OCI-LY1 (cell line): Measurements from ENCODE around the gene EPS8L3.

Experiments
- H2AFZ ChIP-seq: fragments of 200-600 bp; sonication (generic), shearing (Covaris generic); 2 replicates; pipeline ENCODE4 v1.6.0; 2014; ENCODE audit warnings: antibody characterized with exemption, mild to moderate bottlenecking, low read length
- H3F3A ChIP-seq: fragments of 200-600 bp; sonication (generic), shearing (Covaris generic); 2 replicates; pipeline ENCODE4 v1.6.0; 2014; ENCODE audit warnings: mild to moderate bottlenecking, antibody characterized with exemption, low read length, moderate library complexity; ENCODE audit not compliant: insufficient read depth
- H3K27ac ChIP-seq: fragments of 200-600 bp; sonication (generic); 2 replicates; pipeline ENCODE4 v1.5.1; 2014; ENCODE audit warnings: low read length, mixed run types, mild to moderate bottlenecking, low read depth; ENCODE audit not compliant: poor library complexity, severe bottlenecking
- H3K27me3 ChIP-seq: fragments of 200-600 bp; sonication (generic); 2 replicates; pipeline ENCODE4 v1.6.0; 2014; ENCODE audit warnings: antibody characterized with exemption, mild to moderate bottlenecking, low read length, moderate library complexity; ENCODE audit not compliant: insufficient read depth
- H3K36me3 ChIP-seq: fragments of 200-600 bp; sonication (generic); 2 replicates; pipeline ENCODE4 v1.6.1; 2014; ENCODE audit warnings: mild to moderate bottlenecking, antibody characterized with exemption, low read length, moderate library complexity, mixed read lengths; ENCODE audit not compliant: insufficient read depth
- H3K4me1 ChIP-seq: fragments of 200-600 bp; sonication (generic); 2 replicates; pipeline ENCODE4 v1.5.1; 2014; ENCODE audit warnings: mild to moderate bottlenecking, low read length, moderate library complexity; ENCODE audit not compliant: insufficient read depth, severe bottlenecking
- H3K4me2 ChIP-seq: fragments of 200-600 bp; sonication (generic), shearing (Covaris generic); 2 replicates; pipeline ENCODE4 v1.6.1; 2014; ENCODE audit warnings: low read length
- H3K4me3 ChIP-seq: fragments of 200-600 bp; sonication (generic); 2 replicates; pipeline ENCODE4 v1.5.1; 2014; ENCODE audit warnings: low read length, low read depth, mild to moderate bottlenecking, mixed read lengths; ENCODE audit not compliant: poor library complexity, severe bottlenecking
- H3K79me2 ChIP-seq: fragments of 200-600 bp; shearing (Covaris generic); 2 replicates; pipeline ENCODE4 v1.6.1; 2016; ENCODE audit warnings: mixed run types, low read length, mixed read lengths; ENCODE audit not compliant: insufficient read depth
- H3K9ac ChIP-seq: fragments of 200-600 bp; sonication (generic), shearing (Covaris generic); 2 replicates; pipeline ENCODE4 v1.6.1; 2014; ENCODE audit warnings: mild to moderate bottlenecking, low read length, mixed read lengths
- H3K9me2 ChIP-seq: fragments of 200-600 bp; sonication (generic), shearing (Covaris generic); 2 replicates; pipeline ENCODE4 v1.6.1; 2014; ENCODE audit warnings: low read depth, mild to moderate bottlenecking, low read length, mixed read lengths
- H3K9me3 ChIP-seq: fragments of 200-600 bp; shearing (Covaris generic); 2 replicates; pipeline ENCODE4 v1.6.1; 2014; ENCODE audit warnings: low read length, mixed read lengths
- H4K20me1 ChIP-seq: fragments of 200-600 bp; sonication (generic), shearing (Covaris generic); 2 replicates; pipeline ENCODE4 v1.6.0; 2016; ENCODE audit warnings: mild to moderate bottlenecking, low read length; ENCODE audit not compliant: insufficient read depth
- EZH2 ChIP-seq: fragments of 200-600 bp; sonication (generic), shearing (Covaris generic); IDR thresholded peaks from 2 replicates; pipeline ENCODE4 v1.8.0; 2017; ENCODE audit warnings: borderline replicate concordance, mixed run types, mild to moderate bottlenecking, antibody characterized with exemption, low read length, moderate library complexity, mixed read lengths
- TF ChIP-seq, protein P1 (sequence below): fragments of 200-600 bp; sonication (generic), shearing (Covaris generic); IDR thresholded peaks from 2 replicates; pipeline ENCODE4 v1.5.1; 2017; ENCODE audit warnings: mild to moderate bottlenecking, antibody characterized with exemption, low read length, moderate library complexity, mixed read lengths

Gene EPS8L3

DNA sequence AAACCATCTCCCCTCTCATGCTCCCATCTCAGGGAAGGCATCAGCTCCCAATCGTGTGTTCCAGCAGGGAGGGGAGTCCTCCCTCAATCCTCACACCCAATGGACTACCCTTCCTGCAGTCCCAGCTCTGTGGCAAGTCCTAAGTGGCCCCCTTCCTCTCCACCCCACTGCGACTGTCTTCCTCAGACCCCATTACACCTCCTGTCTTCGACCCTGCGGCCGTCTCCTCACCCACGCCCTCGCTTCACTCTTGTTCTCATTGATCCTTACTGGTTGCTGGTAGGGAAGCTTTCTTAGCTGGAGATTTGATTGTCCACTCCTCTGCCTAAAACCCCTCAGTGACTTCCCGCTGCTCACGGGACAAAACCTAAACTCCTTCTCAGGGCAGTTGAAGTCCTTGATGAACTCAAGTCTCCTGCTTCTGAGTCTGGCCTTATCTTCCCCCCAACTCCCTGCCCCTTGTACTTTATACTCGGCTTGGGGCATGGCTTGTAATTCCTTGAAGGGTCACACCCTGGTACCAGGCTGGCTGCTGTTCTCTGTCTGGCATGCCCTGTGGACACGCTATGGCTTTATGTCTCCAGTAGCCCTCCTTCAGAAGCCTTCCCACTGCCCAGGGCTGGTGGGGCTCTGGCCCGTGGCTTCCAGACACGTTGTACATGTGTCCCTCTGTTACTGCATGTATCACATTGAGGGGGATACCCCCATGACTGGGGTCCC, 2.3 kb upstream of the EPS8L3 start:
- Histone ChIP-seq H3F3A (no peaks in the 10 kb centered on the region), H3K4me2 (no peak overlapping the region), H4K20me1 (no peaks in the 10 kb centered on the region), H3K9ac (no peak overlapping the region), H2AFZ (no peak overlapping the region), H3K36me3 (no peaks in the 10 kb centered on the region), H3K9me3 (no peaks in the 10 kb centered on the region), H3K4me3 (no peak overlapping the region), H3K27me3 (peaks cover 6% of the 10 kb centered on the region), H3K27ac (no peak overlapping the region), H3K4me1 (no peaks in the 10 kb centered on the region), H3K79me2 (no peaks in the 10 kb centered on the region), H3K9me2 (no peaks in the 10 kb centered on the region)
- TF ChIP-seq EZH2: no peak
- TF ChIP-seq, protein P1, sequence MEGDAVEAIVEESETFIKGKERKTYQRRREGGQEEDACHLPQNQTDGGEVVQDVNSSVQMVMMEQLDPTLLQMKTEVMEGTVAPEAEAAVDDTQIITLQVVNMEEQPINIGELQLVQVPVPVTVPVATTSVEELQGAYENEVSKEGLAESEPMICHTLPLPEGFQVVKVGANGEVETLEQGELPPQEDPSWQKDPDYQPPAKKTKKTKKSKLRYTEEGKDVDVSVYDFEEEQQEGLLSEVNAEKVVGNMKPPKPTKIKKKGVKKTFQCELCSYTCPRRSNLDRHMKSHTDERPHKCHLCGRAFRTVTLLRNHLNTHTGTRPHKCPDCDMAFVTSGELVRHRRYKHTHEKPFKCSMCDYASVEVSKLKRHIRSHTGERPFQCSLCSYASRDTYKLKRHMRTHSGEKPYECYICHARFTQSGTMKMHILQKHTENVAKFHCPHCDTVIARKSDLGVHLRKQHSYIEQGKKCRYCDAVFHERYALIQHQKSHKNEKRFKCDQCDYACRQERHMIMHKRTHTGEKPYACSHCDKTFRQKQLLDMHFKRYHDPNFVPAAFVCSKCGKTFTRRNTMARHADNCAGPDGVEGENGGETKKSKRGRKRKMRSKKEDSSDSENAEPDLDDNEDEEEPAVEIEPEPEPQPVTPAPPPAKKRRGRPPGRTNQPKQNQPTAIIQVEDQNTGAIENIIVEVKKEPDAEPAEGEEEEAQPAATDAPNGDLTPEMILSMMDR: no peak

DNA sequence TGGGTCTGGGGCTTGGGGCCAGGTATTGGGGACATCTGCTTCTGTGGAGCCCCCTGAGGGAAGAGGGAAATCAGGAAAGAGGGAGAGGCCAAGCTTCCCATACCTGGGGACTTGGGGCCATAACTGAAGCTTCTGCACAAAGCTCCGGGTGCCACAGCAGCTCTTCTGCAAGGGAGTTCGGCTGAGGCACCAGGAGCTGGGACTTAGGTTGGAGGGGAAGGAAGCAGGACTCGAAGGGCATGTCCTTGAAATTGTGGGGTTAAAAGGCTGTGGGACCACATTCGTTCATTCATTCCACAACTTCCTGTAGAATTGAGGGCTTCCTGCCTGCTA, 1.7 kb upstream of the EPS8L3 start:
- Histone ChIP-seq H3K4me1 (no peaks in the 10 kb centered on the region), H3F3A (no peaks in the 10 kb centered on the region), H3K79me2 (no peaks in the 10 kb centered on the region), H3K27me3 (peaks cover 3% of the 10 kb centered on the region), H3K9ac (no peak overlapping the region), H2AFZ (no peak overlapping the region), H3K36me3 (no peaks in the 10 kb centered on the region), H3K9me2 (no peaks in the 10 kb centered on the region), H4K20me1 (no peaks in the 10 kb centered on the region), H3K4me2 (no peak overlapping the region), H3K4me3 (no peak overlapping the region), H3K27ac (no peak overlapping the region), H3K9me3 (no peaks in the 10 kb centered on the region)
- no peak for TF ChIP-seq EZH2
- TF ChIP-seq, protein P1: no peak

DNA sequence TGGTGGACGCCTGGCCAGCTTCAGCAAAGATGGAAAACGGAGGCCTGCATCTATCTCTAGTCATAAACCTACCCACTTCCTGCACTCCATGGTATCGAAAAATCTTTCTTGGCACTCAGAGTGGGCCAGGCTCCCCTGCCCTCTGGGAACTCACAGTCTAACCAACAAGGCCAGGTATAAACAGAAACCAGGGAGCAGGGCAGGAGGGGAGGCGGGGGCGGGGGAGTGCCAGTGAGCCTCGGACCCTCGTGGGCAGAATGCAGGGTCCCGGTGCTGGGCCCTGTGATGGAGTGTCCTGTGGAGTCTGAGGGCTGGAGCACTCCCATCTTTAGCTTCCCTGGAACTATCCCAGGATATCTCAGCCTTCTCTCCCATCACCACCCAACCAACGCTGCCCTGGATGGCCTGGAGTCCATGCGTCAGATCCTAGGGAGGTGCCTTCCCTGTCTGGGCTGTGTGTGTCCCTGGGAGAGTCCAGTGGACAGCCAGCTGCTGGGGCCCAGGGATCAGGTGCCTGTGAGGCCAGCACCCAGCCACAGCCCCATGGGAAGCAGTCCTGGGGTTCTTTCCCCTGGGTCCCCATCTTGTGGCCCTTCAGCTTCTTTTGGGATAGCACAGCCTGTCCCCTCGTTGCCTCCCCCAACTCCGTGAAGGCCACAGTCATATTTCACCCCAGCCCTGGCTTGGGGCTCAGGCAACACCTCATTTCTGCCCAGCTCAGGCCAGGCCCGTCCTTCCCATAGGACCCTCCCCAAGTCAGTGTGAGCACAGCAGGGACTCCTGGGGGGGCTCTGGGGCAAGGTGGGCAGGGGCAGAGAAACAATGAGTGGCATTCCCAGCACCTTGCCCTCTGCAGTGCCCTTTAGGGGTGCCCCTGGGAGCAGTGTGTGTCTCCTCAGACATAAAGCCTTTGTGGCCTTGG, 1.1 kb upstream of the EPS8L3 start:
- Histone ChIP-seq H3K36me3 (no peaks in the 10 kb centered on the region), H3K79me2 (no peaks in the 10 kb centered on the region), H3K27me3 (no peaks in the 10 kb centered on the region; the same call in 1 of the 2 replicates), H3K4me3 (no peak overlapping the region), H3K4me1 (no peaks in the 10 kb centered on the region), H3K9me3 (no peaks in the 10 kb centered on the region), H3F3A (no peaks in the 10 kb centered on the region), H3K9ac (no peak overlapping the region), H3K27ac (no peak overlapping the region), H3K9me2 (no peaks in the 10 kb centered on the region), H3K4me2 (no peak overlapping the region), H2AFZ (no peak overlapping the region), H4K20me1 (no peaks in the 10 kb centered on the region)
- no peak for TF ChIP-seq EZH2
- TF ChIP-seq, protein P1: no peak
